HG02759 (cell line): ENCODE data around the gene AMH.
"Not testable (repeated sequence)": the region's sequence is repeated elsewhere in the genome, so short reads cannot be mapped to it uniquely, and the experiment has no call there.

Source experiments
- ATAC-seq: cut with Tn5 transposase; IDR thresholded peaks from one replicate; pipeline ENCODE4 v1.9.1; 2021; ENCODE audit warnings: mild to moderate bottlenecking, moderate library complexity; ENCODE audit not compliant: unreplicated experiment

Gene AMH

DNA sequence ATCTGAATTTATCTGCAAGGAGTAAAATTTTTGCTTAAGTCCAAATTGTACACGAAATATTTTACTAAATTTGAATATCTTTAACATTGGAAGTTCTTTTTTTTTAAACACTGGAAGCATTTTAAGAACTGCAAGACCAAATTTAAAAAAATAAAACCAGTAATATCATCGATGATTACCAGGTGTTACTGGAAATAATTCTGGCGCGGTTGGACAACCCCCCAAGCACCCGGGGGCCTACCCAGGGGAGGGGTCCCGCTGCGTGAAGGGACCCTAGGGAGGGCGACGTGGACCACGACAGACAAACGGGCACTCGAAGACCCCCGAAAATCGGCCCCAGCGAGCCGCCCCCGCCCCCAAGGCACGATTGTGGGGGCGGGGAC is 19.7 kb downstream of the AMH start:
- no peak for ATAC-seq

DNA sequence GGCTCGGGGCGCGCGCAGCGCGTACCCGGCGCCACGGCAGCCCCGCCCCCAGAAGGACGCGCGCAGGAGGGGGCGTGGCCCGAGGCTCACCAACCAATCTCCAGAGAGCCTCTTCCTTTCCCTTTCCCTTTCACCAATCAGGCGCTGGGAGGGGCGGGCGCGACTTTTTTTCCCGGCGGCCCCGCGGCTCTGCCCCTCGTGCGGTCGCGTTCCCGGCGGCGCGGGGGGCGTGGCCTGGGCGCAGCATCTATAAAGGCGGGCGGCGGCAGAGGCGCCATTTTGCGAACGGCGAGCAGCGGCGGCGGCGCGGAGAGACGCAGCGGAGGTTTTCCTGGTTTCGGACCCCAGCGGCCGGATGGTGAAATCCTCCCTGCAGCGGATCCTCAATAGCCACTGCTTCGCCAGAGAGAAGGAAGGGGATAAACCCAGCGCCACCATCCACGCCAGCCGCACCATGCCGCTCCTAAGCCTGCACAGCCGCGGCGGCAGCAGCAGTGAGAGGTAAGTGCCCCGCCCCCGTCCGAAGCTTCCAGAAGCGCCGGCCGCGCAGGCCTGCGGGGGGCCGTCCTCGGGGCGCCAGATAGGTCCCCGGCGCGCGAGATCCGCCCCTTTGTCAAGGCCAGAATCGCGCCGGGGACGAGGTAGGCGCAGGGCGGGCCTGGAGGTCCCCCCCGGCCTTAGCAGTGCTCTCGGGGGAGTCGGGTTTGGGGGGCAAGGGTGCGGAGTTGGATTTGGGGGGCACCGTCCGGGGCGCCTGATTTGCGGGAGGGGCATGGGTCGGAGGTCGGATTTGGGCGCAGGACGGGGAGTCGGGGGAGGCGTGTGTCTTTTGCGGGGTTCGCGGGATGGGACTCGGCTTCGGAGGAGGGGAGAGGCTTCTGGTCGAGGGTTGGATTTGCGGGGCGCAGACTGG is 20.4 kb downstream of the AMH start:
- peak; percentile 60 for ATAC-seq

GRCh38 chr19:2270157-2270422 is 21.0 kb downstream of the AMH start:
- no peak for ATAC-seq

DNA sequence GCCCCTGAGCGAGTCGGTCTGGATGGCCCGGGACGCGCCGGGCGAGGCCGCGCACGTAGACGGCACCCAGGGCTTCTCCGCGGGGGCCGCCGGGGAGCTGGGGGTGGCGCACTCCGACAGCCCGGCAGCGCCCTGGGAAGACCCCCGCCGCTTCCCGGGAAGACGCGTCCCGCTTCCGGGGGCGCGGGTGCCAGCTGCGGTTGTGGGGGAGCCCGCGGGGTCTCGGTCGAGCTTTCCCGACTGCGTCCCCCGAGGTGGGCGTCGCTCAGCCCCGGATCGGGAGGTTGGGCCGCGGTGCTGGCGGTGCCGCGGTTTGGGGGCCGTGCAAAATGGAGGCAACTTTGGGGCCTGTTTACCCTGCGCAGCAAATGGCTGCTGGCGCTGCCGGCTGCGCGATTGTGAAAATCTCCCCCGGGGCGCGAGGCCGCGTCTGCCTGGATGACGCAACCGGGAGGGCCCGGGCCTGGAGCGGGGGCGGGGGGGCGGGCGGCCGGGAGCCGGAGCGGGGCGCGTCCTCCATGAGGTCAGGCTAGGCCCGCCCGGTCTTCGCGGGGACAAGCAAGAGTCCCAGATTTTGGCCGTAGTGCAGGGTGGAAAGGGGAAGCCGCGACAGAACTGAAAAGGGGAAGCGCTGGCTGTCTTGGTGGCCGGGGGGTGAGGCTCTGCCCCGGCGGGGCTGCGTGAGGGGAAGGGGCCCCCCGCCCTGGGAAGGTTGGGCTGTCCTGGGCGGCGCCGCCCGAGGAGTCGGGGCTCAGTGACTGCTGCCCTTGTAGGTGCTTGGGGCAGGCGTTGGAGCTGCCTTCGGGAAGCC is 21.5 kb downstream of the AMH start:
- no peak for ATAC-seq

DNA sequence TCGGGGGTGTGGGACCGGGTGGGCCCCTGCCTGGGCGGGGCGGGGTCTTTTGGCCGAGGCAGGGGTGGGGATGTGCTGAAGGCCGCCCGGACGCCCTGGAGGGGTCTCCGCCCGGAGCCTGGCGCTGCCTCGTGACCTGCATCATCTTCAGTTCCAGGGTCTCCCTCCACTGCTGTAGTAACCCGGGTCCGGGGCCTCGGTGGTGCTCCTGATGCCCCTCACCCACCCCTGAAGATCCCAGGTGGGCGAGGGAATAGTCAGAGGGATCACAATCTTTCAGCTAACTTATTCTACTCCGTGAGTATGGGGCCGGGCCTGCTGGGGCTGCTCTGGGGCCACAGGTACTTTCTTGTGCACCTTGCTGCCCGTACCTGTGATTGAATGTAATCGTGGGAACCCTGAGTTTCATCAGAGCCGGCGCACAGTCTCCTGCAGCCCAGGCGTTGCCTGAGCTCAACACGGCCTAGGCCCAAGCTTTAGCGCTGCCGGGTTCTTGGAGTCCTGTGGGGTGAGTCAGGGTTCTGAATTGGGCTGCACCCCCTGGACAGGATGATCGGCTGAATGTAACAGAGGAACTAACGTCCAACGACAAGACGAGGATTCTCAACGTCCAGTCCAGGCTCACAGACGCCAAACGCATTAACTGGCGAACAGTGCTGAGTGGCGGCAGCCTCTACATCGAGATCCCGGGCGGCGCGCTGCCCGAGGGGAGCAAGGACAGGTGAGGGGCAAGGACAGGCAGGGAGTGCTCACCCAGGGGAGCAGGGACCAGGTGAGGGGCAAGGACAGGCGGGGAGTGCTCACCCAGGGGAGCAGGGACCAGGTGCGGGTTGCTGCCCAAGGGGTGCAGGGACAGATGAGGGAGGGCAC is 22.3 kb downstream of the AMH start:
- ATAC-seq, result no peak

- ATAC-seq, result peak; percentile 34
These were observed 24.4 kb downstream of the AMH start for GRCh38 chr19:2273356-2274184.

- no peak for ATAC-seq
These were observed 25.1 kb downstream of the AMH start for GRCh38 chr19:2274185-2274711.

DNA sequence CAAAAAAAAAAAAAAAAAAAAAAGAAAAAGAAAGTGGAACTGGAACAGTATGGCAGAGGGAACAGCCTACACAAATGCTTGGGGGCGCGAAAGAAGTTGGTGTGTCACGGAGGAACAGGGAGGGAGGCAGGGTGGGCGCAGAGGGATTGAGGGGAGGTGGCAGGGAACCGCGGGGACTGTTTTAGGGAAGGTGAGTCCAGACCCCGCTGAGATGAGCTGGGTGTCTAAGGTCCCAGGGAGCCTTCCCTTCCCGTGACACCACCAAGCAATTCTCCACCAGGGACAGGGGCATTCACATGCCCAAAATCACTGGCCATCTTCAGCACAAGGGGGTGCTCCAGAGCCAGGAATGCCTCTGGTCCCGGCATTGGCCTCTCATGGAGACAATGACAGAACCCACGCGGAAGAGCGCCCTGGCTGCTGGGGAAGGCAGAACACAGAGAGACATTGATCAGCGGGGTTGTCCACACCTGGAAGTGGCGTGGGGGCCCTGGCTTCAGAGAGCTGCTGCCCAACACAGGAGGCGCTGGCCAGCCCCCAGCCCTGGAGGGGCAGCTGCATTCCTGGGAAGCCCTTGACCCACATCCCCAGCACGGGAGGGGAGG is 25.9 kb downstream of the AMH start:
- no peak for ATAC-seq

GRCh38 chr19:2275588-2276428 is 26.7 kb downstream of the AMH start:
- no peak for ATAC-seq

DNA sequence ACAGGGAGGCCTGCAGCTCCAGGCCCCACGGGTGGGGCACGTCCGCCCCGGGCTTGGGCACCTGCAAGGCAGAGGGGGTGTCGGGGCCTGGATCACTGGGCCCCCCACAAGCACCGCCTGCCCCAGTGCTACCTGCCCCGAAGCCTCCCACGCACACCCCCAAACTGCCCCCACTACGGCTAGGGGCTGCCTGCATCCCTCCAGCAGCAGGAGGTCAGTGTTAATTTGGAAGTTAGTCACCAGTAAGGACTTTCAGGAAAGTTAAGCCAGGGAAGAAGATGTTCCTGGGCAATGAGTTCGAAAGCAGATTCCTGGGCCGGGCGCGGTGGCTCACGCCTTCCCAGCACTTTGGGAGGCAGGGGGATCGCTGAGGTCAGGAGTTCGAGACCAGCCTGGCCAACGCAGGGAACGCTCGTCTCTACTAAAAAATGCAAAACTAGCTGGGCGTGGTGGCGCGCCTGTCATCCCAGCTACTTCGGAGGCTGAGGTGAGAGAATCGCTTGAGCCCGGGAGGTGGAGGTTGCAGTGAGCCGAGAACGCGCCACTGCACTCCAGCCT is 27.4 kb downstream of the AMH start:
- no peak for ATAC-seq

GRCh38 chr19:2277138-2277537 is 28.0 kb downstream of the AMH start:
- no peak for ATAC-seq

DNA sequence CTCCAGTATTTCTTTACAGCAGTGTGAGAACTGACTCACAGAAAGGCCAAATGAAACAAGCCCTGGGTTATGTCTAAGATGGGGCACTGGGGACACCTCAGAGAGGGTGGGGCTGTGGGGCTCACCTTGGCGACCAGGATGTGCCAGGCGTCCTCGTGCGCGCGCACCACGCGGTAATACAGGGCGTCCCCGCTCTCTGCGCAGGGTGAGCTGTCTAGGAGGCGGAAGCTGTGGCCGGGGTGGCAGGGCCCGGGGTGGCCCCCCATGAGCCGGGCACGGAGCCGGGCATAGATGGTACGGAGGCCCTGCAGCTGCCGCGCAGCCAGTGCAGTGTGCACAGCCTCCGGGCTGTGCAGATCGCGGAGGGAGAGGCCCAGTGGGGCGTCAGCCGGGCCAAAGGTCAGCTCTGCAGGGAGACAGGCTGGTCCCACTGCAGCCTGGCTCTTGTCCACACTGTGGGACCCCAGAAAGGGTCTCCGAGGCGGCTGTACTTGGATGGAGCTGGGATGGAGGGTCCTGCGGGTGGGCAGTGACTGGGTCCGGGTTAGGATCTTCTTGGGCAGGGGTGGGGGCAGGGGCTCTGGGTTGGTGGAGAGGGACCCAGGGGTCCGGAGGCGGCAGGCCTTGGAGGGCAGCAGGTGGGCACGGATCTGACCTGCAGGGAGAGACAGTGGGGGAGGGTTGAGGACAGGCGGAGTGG is 29.5 kb downstream of the AMH start:
- ATAC-seq, result no peak

DNA sequence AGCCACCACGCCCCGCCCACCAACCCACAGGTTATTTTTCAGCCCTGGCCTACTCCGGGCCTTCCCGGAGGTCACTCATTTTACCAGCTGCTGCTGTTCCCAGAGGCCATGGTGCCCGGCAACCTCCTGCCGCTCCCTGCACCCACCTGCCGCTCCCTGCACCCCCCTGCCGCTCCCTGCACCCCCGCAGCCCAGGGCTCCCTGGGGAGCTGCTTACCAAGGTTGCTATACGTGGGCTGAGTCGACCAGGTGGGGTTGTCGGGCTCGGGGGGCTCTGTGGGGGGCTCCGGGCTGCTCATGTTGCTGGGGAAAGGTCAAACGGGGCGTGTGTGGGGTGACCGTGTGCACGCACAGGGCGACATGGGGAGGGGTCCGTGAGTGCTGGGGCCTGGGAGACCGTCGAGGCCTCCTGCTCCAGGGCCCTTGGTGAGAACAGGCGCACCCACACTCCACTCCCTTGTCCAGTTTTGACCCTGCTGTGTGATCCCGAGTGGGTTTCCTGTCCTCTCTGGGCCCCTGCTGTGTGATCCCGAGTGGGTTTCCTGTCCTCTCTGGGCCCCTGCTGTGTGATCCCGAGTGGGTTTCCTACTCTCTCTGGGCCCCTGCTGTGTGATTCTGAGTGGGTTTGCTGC is 31.6 kb downstream of the AMH start:
- no peak for ATAC-seq

GRCh38 chr19:2281265-2282061 is 32.3 kb downstream of the AMH start:
- ATAC-seq, result not testable (repeated sequence)

- ATAC-seq, result no peak
These were observed 33.1 kb downstream of the AMH start, which contains the start of gene PEAK3 for GRCh38 chr19:2282062-2282861. PEAK3 (minus strand) TSS chr19:2282175; CDS start chr19:2280931, 1,244 bp downstream.

DNA sequence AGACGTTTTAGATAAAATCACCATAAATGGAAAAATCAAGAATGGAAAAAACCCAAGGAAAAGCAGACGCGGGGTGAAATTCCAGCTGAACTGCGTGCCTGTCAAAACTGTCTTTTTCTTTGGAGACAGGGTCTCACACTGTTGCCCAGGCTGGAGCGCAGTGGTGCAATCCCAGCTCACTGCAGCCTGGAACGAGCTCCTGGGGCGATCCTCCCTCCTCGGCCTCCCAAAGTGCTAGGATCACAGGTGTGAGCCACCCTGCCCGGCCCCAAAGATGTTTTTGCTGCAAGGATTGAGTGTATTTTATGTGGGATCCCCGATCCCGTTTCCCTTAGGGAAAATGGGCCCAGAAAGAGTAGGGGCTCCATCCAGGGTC is 33.7 kb downstream of the AMH start:
- ATAC-seq, result no peak
